HepG2 (cell line): ENCODE results near the gene APOA1. TPM values are rescaled to one million over a fixed set of nuclear protein-coding genes. Genes with fewer than 3 reads are reported as not detected.

ENCODE experiments used
- ATAC-seq: fragments of 200-7000 bp; cut with Tn5 transposase; 3 replicates; pipeline ENCODE4 v1.9.1; 2020; ENCODE audit warnings: mild to moderate bottlenecking, moderate library complexity
- BruUV-seq: library from RNA; stranded (reverse); fragments of 400-500 nt; replicated peaks from 2 replicates; lab custom pipeline; 2021; lab: Mats Ljungman, UMichigan
- CTCF ChIA-PET: fragments of 300-600 bp; formaldehyde crosslinking; extraction: SDS; loops from one replicate; lab custom pipeline; 2021; ENCODE audit warnings: low total read pairs, inconsistent platforms, low intra/inter-chr PET ratio; lab: Yijun Ruan, JAX
- POLR2A ChIA-PET: fragments of 350-600 bp; sonication (Branson Sonifier 250); formaldehyde crosslinking; loops from one replicate; lab custom pipeline; 2020; ENCODE audit warnings: antibody characterized with exemption, inconsistent platforms; lab: Yijun Ruan, JAX
- DNase-seq: peaks from one replicate; pipeline ENCODE4 v3.0.0-alpha.2; 2015; ENCODE audit warnings: low spot score
- FAIRE-seq: peaks from 3 replicates; lab custom pipeline; 2011; peaks lifted over from hg19 to GRCh38; lab: Jason Lieb, UNC
- H2AFZ ChIP-seq: one replicate; pipeline ENCODE4 v1.6.1; 2011; ENCODE audit warnings: low read length, inconsistent platforms
- H3K27ac ChIP-seq: fragments of 300-600 bp; 3 replicates; pipeline ENCODE4 v1.8.0; 2011; ENCODE audit warnings: mixed run types, mild to moderate bottlenecking, mixed read lengths, low read length, inconsistent platforms; ENCODE audit not compliant: insufficient read depth; ENCODE audit errors: extremely low read length
- H3K27me3 ChIP-seq, 2 experiments: fragments of 200-600 bp in 1 of 2; 2 replicates in 1 of 2; 3 replicates in 1 of 2; pipeline versions ENCODE4 v1.6.0 to v1.8.0; 2011; ENCODE audit warnings: low read length in 2 of 2, mild to moderate bottlenecking in 2 of 2, moderate library complexity in 2 of 2, inconsistent platforms in 1 of 2; ENCODE audit not compliant: insufficient read depth in 2 of 2, control insufficient read depth in 1 of 2
- H3K36me3 ChIP-seq, 2 experiments: fragments of 200-600 bp in 1 of 2; replicated peaks in 1 of 2; 2 replicates in 1 of 2; 3 replicates in 1 of 2; pipeline versions ENCODE4 v1.5.1 to v1.8.0; 2011; ENCODE audit warnings: low read length in 2 of 2, inconsistent platforms in 1 of 2; ENCODE audit not compliant: insufficient read depth in 2 of 2, control insufficient read depth in 1 of 2
- H3K4me1 ChIP-seq: 2 replicates; pipeline ENCODE4 v1.5.1; 2012; ENCODE audit warnings: low read length, inconsistent platforms; ENCODE audit not compliant: insufficient read depth
- H3K4me2 ChIP-seq: 2 replicates; pipeline ENCODE4 v1.6.0; 2011; ENCODE audit warnings: low read depth, low read length, inconsistent platforms
- H3K4me3 ChIP-seq, 3 experiments: fragments of 200-600 bp in 1 of 3; sonication (generic), shearing (Covaris generic) in 1 of 3; replicated peaks in 1 of 3; 2 replicates each; pipeline ENCODE4 v1.5.1; 2011 to 2016; ENCODE audit warnings: low read length in 3 of 3, inconsistent platforms in 2 of 3, low read depth in 2 of 3, mild to moderate bottlenecking in 2 of 3, control low read depth in 1 of 3, mixed read lengths in 1 of 3; ENCODE audit not compliant: insufficient read depth in 1 of 3
- H3K79me2 ChIP-seq: one replicate; pipeline ENCODE4 v1.6.1; 2011; ENCODE audit warnings: low read length, inconsistent platforms; ENCODE audit not compliant: insufficient read depth
- H3K9ac ChIP-seq: 2 replicates; pipeline ENCODE4 v1.6.0; 2011; ENCODE audit warnings: mild to moderate bottlenecking, low read depth, low read length, inconsistent platforms; ENCODE audit not compliant: insufficient read depth
- H3K9me3 ChIP-seq: 2 replicates; pipeline ENCODE4 v1.5.1; 2012; ENCODE audit warnings: mild to moderate bottlenecking, low read length
- H4K20me1 ChIP-seq: 2 replicates; pipeline ENCODE4 v1.6.0; 2011; ENCODE audit warnings: inconsistent platforms, mild to moderate bottlenecking, low read length, moderate library complexity; ENCODE audit not compliant: insufficient read depth
- ARID4A ChIP-seq: sonication (generic); formaldehyde crosslinking; IDR thresholded peaks from 2 replicates; pipeline ENCODE4 v1.5.0; 2020; ENCODE audit warnings: mild to moderate bottlenecking, missing genetic modification reagents, borderline replicate concordance
- ATF1 ChIP-seq: IDR thresholded peaks from 2 replicates; pipeline ENCODE4 v1.6.1; 2016; ENCODE audit warnings: mild to moderate bottlenecking, control low read depth
- BCLAF1 ChIP-seq: fragments of 450-650 bp; IDR thresholded peaks from 2 replicates; pipeline ENCODE4 v1.6.1; 2017; ENCODE audit warnings: mild to moderate bottlenecking
- CHCHD3 ChIP-seq: sonication (generic); formaldehyde crosslinking; IDR thresholded peaks from 2 replicates; pipeline ENCODE4 v1.8.0; 2022; ENCODE audit warnings: mild to moderate bottlenecking, missing genetic modification reagents, moderate library complexity
- HDAC6 ChIP-seq: fragments of 200-600 bp; sonication (generic); IDR thresholded peaks from 2 replicates; pipeline ENCODE4 v1.7.0; 2017; ENCODE audit warnings: mild to moderate bottlenecking, antibody characterized with exemption, low read length, low read depth
- IRF2 ChIP-seq: IDR thresholded peaks from 2 replicates; pipeline ENCODE4 v1.6.1; 2018; ENCODE audit warnings: missing genetic modification reagents, missing compliant biosample characterization
- MAX ChIP-seq: IDR thresholded peaks from 2 replicates; pipeline ENCODE4 v1.6.1; 2012; ENCODE audit warnings: inconsistent platforms
- SETDB1 ChIP-seq: sonication (generic); formaldehyde crosslinking; IDR thresholded peaks from 2 replicates; pipeline ENCODE4 v1.5.1; 2020; ENCODE audit warnings: missing genetic modification reagents, mild to moderate bottlenecking, borderline replicate concordance
- TCF7L2 ChIP-seq: IDR thresholded peaks from 2 replicates; pipeline ENCODE4 v1.6.1; 2011; ENCODE audit warnings: mild to moderate bottlenecking, low read depth, low read length, moderate library complexity
- ZFYVE20 ChIP-seq: sonication (generic); formaldehyde crosslinking; IDR thresholded peaks from 2 replicates; pipeline ENCODE4 v1.8.0; 2023; ENCODE audit warnings: low read depth, mild to moderate bottlenecking, moderate library complexity, missing genetic modification reagents, borderline replicate concordance
- ZNF512 ChIP-seq: sonication (generic); formaldehyde crosslinking; IDR thresholded peaks from 2 replicates; pipeline ENCODE4 v1.4.0; 2020; ENCODE audit warnings: mild to moderate bottlenecking, missing genetic modification reagents
- ZNF619 ChIP-seq: sonication (generic); formaldehyde crosslinking; IDR thresholded peaks from 2 replicates; pipeline ENCODE4 v1.4.0; 2020; ENCODE audit warnings: mild to moderate bottlenecking, missing genetic modification reagents
- ZNF775 ChIP-seq: sonication (generic); formaldehyde crosslinking; IDR thresholded peaks from 2 replicates; pipeline ENCODE4 v1.4.0; 2020; ENCODE audit warnings: missing genetic modification reagents, mild to moderate bottlenecking, moderate library complexity, borderline replicate concordance
- WGBS: methylation state at CpG from one replicate; pipeline ENCODE4 v1.1.6; 2017; ENCODE audit warnings: low lambda C conversion rate; 5-methylcytosine and 5-hydroxymethylcytosine counted together
- in situ Hi-C: cut with HindIII; loops from 2 replicates; pipeline ENCODE4 v1.10.0; 2017; ENCODE audit warnings: low pct_unique_long_range_greater_than_20kb; ENCODE audit not compliant: extremely low pct_ligation_motif_present
- intact Hi-C: fragments of 100-400 bp; cut with micrococcal nuclease; formaldehyde crosslinking; loops from one replicate; pipeline ENCODE4 v1.10.0; 2022; ENCODE audit not compliant: unreplicated experiment
- polyA plus RNA-seq, 8 experiments: library from polyadenylated mRNA; depleted of rRNA in 3 of 8; stranded (reverse) in 7 of 8; unstranded in 1 of 8; fragments of >200 nt; fragmentation: Illumina TruSeq in 4 of 8; extraction: Trizol in 4 of 8; gene quantifications; 2 replicates each; pipeline versions ENCODE4 v1.2.1 to v1.2.3, GENCODE V29; 2011 to 2016; ENCODE audit warnings: low read depth in 4 of 8, missing spikeins in 1 of 8, mixed read lengths in 1 of 8; ENCODE audit not compliant: insufficient read depth in 1 of 8
- total RNA-seq, 5 experiments: library from RNA; depleted of rRNA; stranded (reverse); fragments of >200 nt; fragmentation: Illumina TruSeq; extraction: Trizol; gene quantifications; 2 replicates each; pipeline ENCODE4 v1.2.3, GENCODE V29; 2016; ENCODE audit warnings: low read depth in 1 of 5

APOA1 gene
- total and polyA plus RNA-seq, 2 of the 13 experiments (the other 11 are each of a cell fraction or from before 2014, with no cell fraction given), result 1,973 to 5,485 TPM

- peaks cover 17 to 47% of the 10 kb centered on the region in 2 experiments; a peak in 4 of 5 replicates for H3K36me3 ChIP-seq
- H3K27ac ChIP-seq, result no peak overlapping the region
- no peak overlapping the region for H3K4me3 ChIP-seq
- TF ChIP-seq ZNF512 (CRISPR knock-in tag) (no peak), SETDB1 (CRISPR knock-in tag) (no peak), ZNF775 (CRISPR knock-in tag) (no peak), ARID4A (no peak), IRF2 (CRISPR knock-in tag) (no peak), CHCHD3 (CRISPR knock-in tag) (no peak), MAX (no peak), ATF1 (CRISPR knock-in tag) (no peak), ZFYVE20 (no peak), BCLAF1 (no peak), TCF7L2 (no peak), HDAC6 (no peak), ZNF619 (CRISPR knock-in tag) (no peak)
- TF ChIP-seq, all 625 proteins: peak for 0
- ChIA-PET POLR2A (no interaction called here), CTCF (no interaction called here)
- no peak for ATAC-seq
- no peaks in the 10 kb centered on the region for H3K79me2 ChIP-seq
- 93% methylated on average over 8 of the region's 8 CpGs for WGBS
- FAIRE-seq, result no peak
- no peak for DNase-seq
- no peak overlapping the region for H3K4me2 ChIP-seq
- intact Hi-C loops, result no loop called here
- H3K27me3 ChIP-seq, result no peaks in the 10 kb centered on the region
- no peaks in the 10 kb centered on the region for H3K4me1 ChIP-seq
- H4K20me1 ChIP-seq, result no peaks in the 10 kb centered on the region
- no peak overlapping the region for H2AFZ ChIP-seq
- no TSS peak for BruUV-seq
- H3K9me3 ChIP-seq, result no peaks in the 10 kb centered on the region
- H3K9ac ChIP-seq, result no peak overlapping the region
- in situ Hi-C loops, result no loop called here
These were observed 39.2 kb upstream of the APOA1 start for GRCh38 chr11:116876656-116877055.
